Measurements from ENCODE around the gene MAT2A.
"Not testable (repeated sequence)": the region's sequence is repeated elsewhere in the genome, so short reads cannot be mapped to it uniquely, and the experiment has no call there.

The MAT2A gene

GRCh38 chr2:85589982-85590791 is 51.2 kb downstream of the MAT2A start:
- no peaks in the 10 kb centered on the region for H3K27me3 ChIP-seq (ENCODE audit: control insufficient read depth, insufficient read depth, low read length)
- H3K36me3 ChIP-seq (ENCODE audit: control insufficient read depth, insufficient read depth, low read length): no peaks in the 10 kb centered on the region
- H3K4me3 ChIP-seq (ENCODE audit: low read length): no peak overlapping the region
- no peak overlapping the region for H3K9ac ChIP-seq (ENCODE audit: low read length)
- peaks cover 10% of the 10 kb centered on the region for H3K4me1 ChIP-seq (ENCODE audit: control insufficient read depth, insufficient read depth, low read length)
- H3K27ac ChIP-seq (ENCODE audit: low read depth, low read length): peak overlapping the region; percentile 41

GRCh38 chr2:85590950-85591349 is 52.0 kb downstream of the MAT2A start:
- H3K4me3 ChIP-seq (ENCODE audit: low read length): no peak overlapping the region
- H3K9ac ChIP-seq (ENCODE audit: low read length): no peak overlapping the region
- no peaks in the 10 kb centered on the region for H3K36me3 ChIP-seq (ENCODE audit: control insufficient read depth, insufficient read depth, low read length)
- H3K4me1 ChIP-seq (ENCODE audit: control insufficient read depth, insufficient read depth, low read length): peaks cover 9% of the 10 kb centered on the region
- H3K27me3 ChIP-seq (ENCODE audit: control insufficient read depth, insufficient read depth, low read length): no peaks in the 10 kb centered on the region
- peak overlapping the region; percentile 30 for H3K27ac ChIP-seq (ENCODE audit: low read depth, low read length)

- no peak overlapping the region for H3K9ac ChIP-seq (ENCODE audit: low read length)
- H3K36me3 ChIP-seq (ENCODE audit: control insufficient read depth, insufficient read depth, low read length): no peaks in the 10 kb centered on the region
- no peak overlapping the region for H3K27ac ChIP-seq (ENCODE audit: low read depth, low read length)
- H3K4me1 ChIP-seq (ENCODE audit: control insufficient read depth, insufficient read depth, low read length): peaks cover 15% of the 10 kb centered on the region
- no peak overlapping the region for H3K4me3 ChIP-seq (ENCODE audit: low read length)
- no peaks in the 10 kb centered on the region for H3K27me3 ChIP-seq (ENCODE audit: control insufficient read depth, insufficient read depth, low read length)
These were observed 52.6 kb downstream of the MAT2A start for GRCh38 chr2:85591563-85591962.

- not testable (repeated sequence) for H3K4me3 ChIP-seq (ENCODE audit: low read length); H3K27me3 ChIP-seq (ENCODE audit: control insufficient read depth, insufficient read depth, low read length); H3K27ac ChIP-seq (ENCODE audit: low read depth, low read length); H3K36me3 ChIP-seq (ENCODE audit: control insufficient read depth, insufficient read depth, low read length); H3K9ac ChIP-seq (ENCODE audit: low read length)
- peaks cover 18% of the 10 kb centered on the region for H3K4me1 ChIP-seq (ENCODE audit: control insufficient read depth, insufficient read depth, low read length)
These were observed 53.3 kb downstream of the MAT2A start for GRCh38 chr2:85592299-85592698.

GRCh38 chr2:85593023-85593422 is 54.1 kb downstream of the MAT2A start:
- H3K27ac ChIP-seq (ENCODE audit: low read depth, low read length): no peak overlapping the region
- no peak overlapping the region for H3K9ac ChIP-seq (ENCODE audit: low read length)
- peaks cover 18% of the 10 kb centered on the region for H3K4me1 ChIP-seq (ENCODE audit: control insufficient read depth, insufficient read depth, low read length)
- H3K4me3 ChIP-seq (ENCODE audit: low read length): no peak overlapping the region
- H3K27me3 ChIP-seq (ENCODE audit: control insufficient read depth, insufficient read depth, low read length): no peaks in the 10 kb centered on the region
- no peaks in the 10 kb centered on the region for H3K36me3 ChIP-seq (ENCODE audit: control insufficient read depth, insufficient read depth, low read length)
